Suppressor macrophage treated with lipopolysaccharide for 4 hours (primary cell): ENCODE results near the gene ALDH3B2.
"Not testable (repeated sequence)": the region's sequence is repeated elsewhere in the genome, so short reads cannot be mapped to it uniquely, and the experiment has no call there.

Source experiments
- DNase-seq: peaks from one replicate; pipeline ENCODE4 v3.0.0-alpha.2; 2020

ALDH3B2 gene

GRCh38 chr11:67641338-67642172 lies 32.9 kb downstream of the ALDH3B2 start:
- no peak for DNase-seq

GRCh38 chr11:67640758-67641337 lies 33.6 kb downstream of the ALDH3B2 start:
- DNase-seq = no peak

GRCh38 chr11:67640021-67640757 lies 34.2 kb downstream of the ALDH3B2 start:
- DNase-seq = peak; percentile 54

GRCh38 chr11:67639438-67639859 lies 35.0 kb downstream of the ALDH3B2 start, which contains the start of gene TBX10:
TSS of gene TBX10 (minus strand) at chr11:67639763. CDS start at chr11:67639472, 291 bp downstream.
- no peak for DNase-seq

- no peak for DNase-seq
Measured at GRCh38 chr11:67638535-67639437, 35.6 kb downstream of the ALDH3B2 start.

- DNase-seq = not testable (repeated sequence)
Measured at GRCh38 chr11:67637441-67637840, 37.0 kb downstream of the ALDH3B2 start.

- DNase-seq = peak; percentile 34
Measured at GRCh38 chr11:67636962-67637361, 37.5 kb downstream of the ALDH3B2 start.

GRCh38 chr11:67635231-67635521 lies 39.2 kb downstream of the ALDH3B2 start:
- no peak for DNase-seq

GRCh38 chr11:67634366-67635230 lies 39.8 kb downstream of the ALDH3B2 start:
- no peak for DNase-seq

GRCh38 chr11:67633758-67634365 lies 40.6 kb downstream of the ALDH3B2 start:
- no peak for DNase-seq

GRCh38 chr11:67632982-67633755 lies 41.3 kb downstream of the ALDH3B2 start:
- no peak for DNase-seq

GRCh38 chr11:67632175-67632981 lies 42.0 kb downstream of the ALDH3B2 start:
- no peak for DNase-seq

- no peak for DNase-seq
Measured at GRCh38 chr11:67631853-67632174, 42.6 kb downstream of the ALDH3B2 start.

GRCh38 chr11:67631411-67631810 lies 43.0 kb downstream of the ALDH3B2 start:
- no peak for DNase-seq

- no peak for DNase-seq
Measured at GRCh38 chr11:67630943-67631331, 43.5 kb downstream of the ALDH3B2 start.

GRCh38 chr11:67630228-67630942 lies 44.0 kb downstream of the ALDH3B2 start:
- DNase-seq = peak; percentile 99

GRCh38 chr11:67629386-67630227 lies 44.8 kb downstream of the ALDH3B2 start, which contains the start of gene NUDT8:
TSS of gene NUDT8 (minus strand) at chr11:67629937. CDS start at chr11:67629911, 26 bp downstream.
- DNase-seq = peak; percentile 89
